ENCODE data around the gene AKAP13. TPM values are rescaled to one million over a fixed set of nuclear protein-coding genes. Genes with fewer than 3 reads are reported as not detected.

The AKAP13 gene
- total RNA-seq, 4 donors from 2014 or later = 57.3 to 178 (median 81.5) TPM

GRCh38 chr15:85692873-85693272, 312.5 kb downstream of the AKAP13 start:
- TF ChIP-seq POLR2A (IDR thresholded peaks at IDR 0.05) (peak in 2 of 4 donors; percentile 26 to 30), CTCF (IDR thresholded peaks at IDR 0.05) (no peak)
- Histone ChIP-seq H3K27me3 (no peaks in the 10 kb centered on the region), H3K36me3 (peaks cover 4 to 93% (median 20%) of the 10 kb centered on the region in 3 donors), H3K4me3 (peak overlapping the region in 1 of 4 donors; percentile 33), H3K9me3 (no peaks in the 10 kb centered on the region), H3K4me1 (peaks cover 0 to 45% (median 8%) of the 10 kb centered on the region in 3 donors), H3K27ac (peak overlapping the region in 3 of 4 donors; percentile 41 to 78 (median 58))
- 60 to 84% methylated on average over 5 of the region's 5 CpGs for WGBS, 2 donors
- intact Hi-C loops (cut with DNase I) = no loop called here
- no peak for DNase-seq

GRCh38 chr15:85693277-85693676, 312.9 kb downstream of the AKAP13 start:
- TF ChIP-seq POLR2A (IDR thresholded peaks at IDR 0.05) = no peak
- TF ChIP-seq CTCF (IDR thresholded peaks at IDR 0.05) = no peak
- Histone ChIP-seq H3K27me3 (no peaks in the 10 kb centered on the region), H3K4me3 (no peak overlapping the region), H3K36me3 (peaks cover 4 to 93% (median 20%) of the 10 kb centered on the region in 3 donors), H3K9me3 (no peaks in the 10 kb centered on the region), H3K4me1 (peaks cover 0 to 43% (median 8%) of the 10 kb centered on the region in 3 donors), H3K27ac (peak overlapping the region in 3 of 4 donors; percentile 17 to 78 (median 58))
- intact Hi-C loops (cut with DNase I) = no loop called here
- WGBS, 2 donors = 65 to 78% methylated on average over 2 of the region's 2 CpGs
- no peak for DNase-seq

DNA sequence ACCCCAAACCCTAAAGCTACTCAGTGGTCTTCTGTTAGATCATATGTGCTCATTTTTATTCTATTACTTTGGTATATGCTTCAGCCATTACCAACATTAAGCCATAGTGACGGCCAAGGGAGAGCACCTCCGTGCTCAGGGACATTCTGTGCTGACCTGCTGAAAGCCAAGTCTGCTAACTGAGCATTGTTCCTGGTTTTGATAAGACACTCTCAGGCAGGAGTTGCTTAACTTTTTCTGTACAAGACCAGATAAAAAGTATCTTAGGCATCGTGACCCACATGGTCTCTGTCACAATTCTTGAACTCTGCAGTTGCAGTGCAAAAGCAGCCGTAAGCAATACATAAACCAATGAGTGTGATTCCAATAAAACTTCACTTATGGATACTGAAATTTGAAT, 313.7 kb downstream of the AKAP13 start:
- no peak for DNase-seq
- H3K27me3 ChIP-seq = no peaks in the 10 kb centered on the region
- H3K4me1 ChIP-seq = peaks cover 0 to 35% (median 8%) of the 10 kb centered on the region in 3 donors
- H3K36me3 ChIP-seq = peaks cover 4 to 91% (median 20%) of the 10 kb centered on the region in 3 donors
- no peak overlapping the region for H3K27ac ChIP-seq
- H3K4me3 ChIP-seq = no peak overlapping the region
- TF ChIP-seq POLR2A (IDR thresholded peaks at IDR 0.05) (no peak), CTCF (IDR thresholded peaks at IDR 0.05) (no peak)
- intact Hi-C loops (cut with DNase I) = no loop called here
- no peaks in the 10 kb centered on the region for H3K9me3 ChIP-seq
- 79 to 100% methylated on average over 4 of the region's 4 CpGs for WGBS, 2 donors

DNA sequence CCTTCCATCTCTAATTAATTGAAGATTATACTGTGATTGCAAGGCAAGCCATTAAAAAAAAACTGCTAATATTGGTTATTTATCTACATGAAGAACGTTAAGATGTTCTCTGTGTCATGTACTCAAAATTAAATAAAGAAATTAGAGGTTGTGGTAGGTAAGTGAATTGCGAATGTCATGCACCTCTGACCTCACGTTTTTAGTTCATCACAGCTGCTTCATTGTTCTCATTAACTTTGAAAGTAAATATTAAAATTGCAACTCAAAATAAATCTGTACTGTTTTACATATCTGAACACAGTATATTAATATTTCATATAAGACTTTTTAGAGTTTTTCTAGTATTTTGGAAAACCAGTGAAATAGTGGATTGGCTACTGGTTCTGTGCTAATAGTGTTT, 320.4 kb downstream of the AKAP13 start:
- Histone ChIP-seq H3K36me3 (peaks cover 0 to 82% (median 0%) of the 10 kb centered on the region in 3 donors), H3K4me1 (peaks cover 0 to 44% (median 30%) of the 10 kb centered on the region in 3 donors), H3K27me3 (no peaks in the 10 kb centered on the region), H3K27ac (no peak overlapping the region), H3K4me3 (no peak overlapping the region), H3K9me3 (no peaks in the 10 kb centered on the region)
- DNase-seq = no peak
- TF ChIP-seq CTCF (IDR thresholded peaks at IDR 0.05) (no peak), POLR2A (IDR thresholded peaks at IDR 0.05) (no peak)
- intact Hi-C loops (cut with DNase I) = no loop called here
- 74 to 76% methylated on average over 3 of the region's 3 CpGs for WGBS, 2 donors

- Histone ChIP-seq H3K9me3 (no peaks in the 10 kb centered on the region), H3K4me1 (peaks cover 0 to 62% (median 42%) of the 10 kb centered on the region in 3 donors), H3K36me3 (peaks cover 0 to 75% (median 0%) of the 10 kb centered on the region in 3 donors), H3K27me3 (no peaks in the 10 kb centered on the region), H3K4me3 (peak overlapping the region in 1 of 4 donors; percentile 19), H3K27ac (peak overlapping the region; percentile 12 to 87 (median 82))
- intact Hi-C loops (cut with DNase I) = no loop called here
- WGBS, 2 donors = 32 to 48% methylated on average over 7 of the region's 7 CpGs
- no peak for DNase-seq
- peak in 1 of 4 donors; percentile 6 for TF ChIP-seq POLR2A (IDR thresholded peaks at IDR 0.05)
- no peak for TF ChIP-seq CTCF (IDR thresholded peaks at IDR 0.05)
Measured at GRCh38 chr15:85702321-85703101, 322.1 kb downstream of the AKAP13 start.

Data from esophagus squamous epithelium (tissue), 5 donors.